WTC11 (cell line): Measurements from ENCODE around the gene CHST1.

Experiments
- CREB1 ChIP-seq: sonication (generic); formaldehyde crosslinking; IDR thresholded peaks from 2 replicates; pipeline ENCODE4 v1.8.0; 2023; ENCODE audit warnings: mild to moderate bottlenecking, missing genetic modification reagents
- NR3C1 ChIP-seq: sonication (generic); formaldehyde crosslinking; conservative IDR thresholded peaks from 2 replicates; pipeline ENCODE4 v1.8.1; 2023; ENCODE audit warnings: low read depth, mild to moderate bottlenecking, missing genetic modification reagents
- SMAD4 ChIP-seq: sonication (generic); formaldehyde crosslinking; IDR thresholded peaks from 2 replicates; pipeline ENCODE4 v1.8.0; 2022; ENCODE audit warnings: mild to moderate bottlenecking, missing genetic modification reagents
- TCF7 ChIP-seq: sonication (generic); formaldehyde crosslinking; IDR thresholded peaks from 2 replicates; pipeline ENCODE4 v1.8.0; 2022; ENCODE audit warnings: mild to moderate bottlenecking, low read depth, missing genetic modification reagents, moderate library complexity
- TP53 ChIP-seq: sonication (generic); formaldehyde crosslinking; IDR thresholded peaks from 2 replicates; pipeline ENCODE4 v1.8.1; 2023; ENCODE audit warnings: mild to moderate bottlenecking, missing genetic modification reagents
- ZNF219 ChIP-seq: sonication (generic); formaldehyde crosslinking; IDR thresholded peaks from 2 replicates; pipeline ENCODE4 v1.8.0; 2023; ENCODE audit warnings: missing genetic modification reagents, mild to moderate bottlenecking, borderline replicate concordance
- ZNF263 ChIP-seq: sonication (generic); formaldehyde crosslinking; IDR thresholded peaks from 2 replicates; pipeline ENCODE4 v1.8.1; 2022; ENCODE audit warnings: low read depth, mild to moderate bottlenecking, moderate library complexity, missing genetic modification reagents
- TF ChIP-seq, protein P1 (sequence below): sonication (generic); formaldehyde crosslinking; IDR thresholded peaks from 2 replicates; pipeline ENCODE4 v1.8.1; 2023; ENCODE audit warnings: mild to moderate bottlenecking, missing genetic modification reagents
- TF ChIP-seq, protein P2 (sequence below): sonication (generic); formaldehyde crosslinking; conservative IDR thresholded peaks from 2 replicates; pipeline ENCODE4 v1.8.1; 2023; ENCODE audit warnings: mild to moderate bottlenecking, low read depth, missing genetic modification reagents, moderate library complexity
- TF ChIP-seq, protein P3 (sequence below): sonication (generic); formaldehyde crosslinking; conservative IDR thresholded peaks from 2 replicates; pipeline ENCODE4 v1.8.1; 2022; ENCODE audit warnings: mild to moderate bottlenecking, missing genetic modification reagents
- TF ChIP-seq, protein P4 (sequence below): sonication (generic); formaldehyde crosslinking; IDR thresholded peaks from 2 replicates; pipeline ENCODE4 v1.8.0; 2023; ENCODE audit warnings: missing genetic modification reagents, mild to moderate bottlenecking, borderline replicate concordance
- TF ChIP-seq, protein P5 (sequence below): fragments of 200-600 bp; IDR thresholded peaks from 2 replicates; pipeline ENCODE4 v1.8.0; 2022; ENCODE audit warnings: antibody characterized with exemption

DNA sequence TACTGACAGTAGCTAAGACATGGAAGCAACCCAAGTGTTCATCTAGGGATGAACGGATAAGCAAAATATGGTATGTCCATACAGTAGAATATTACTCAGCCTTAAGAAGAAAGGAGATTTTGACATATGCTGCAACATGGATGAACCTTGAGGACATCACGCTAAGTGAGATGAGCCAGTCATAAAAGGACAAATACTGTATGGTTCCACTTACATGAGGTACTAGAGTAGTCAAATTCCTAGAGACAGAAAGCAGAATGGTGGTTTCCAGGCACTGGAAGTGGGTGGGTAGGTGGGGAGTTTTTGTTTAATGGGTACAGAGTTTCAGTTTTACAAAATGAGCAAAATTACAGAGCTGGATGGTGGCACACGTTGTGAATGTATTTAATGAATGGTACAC lies 18.1 kb downstream of the CHST1 start:
- TF ChIP-seq NR3C1 (CRISPR knock-in tag) (no peak), SMAD4 (CRISPR knock-in tag) (no peak), ZNF263 (CRISPR knock-in tag) (no peak), CREB1 (CRISPR knock-in tag) (no peak), ZNF219 (CRISPR knock-in tag) (no peak), TP53 (CRISPR knock-in tag) (no peak), TCF7 (CRISPR knock-in tag) (no peak)
- TF ChIP-seq, protein P1, sequence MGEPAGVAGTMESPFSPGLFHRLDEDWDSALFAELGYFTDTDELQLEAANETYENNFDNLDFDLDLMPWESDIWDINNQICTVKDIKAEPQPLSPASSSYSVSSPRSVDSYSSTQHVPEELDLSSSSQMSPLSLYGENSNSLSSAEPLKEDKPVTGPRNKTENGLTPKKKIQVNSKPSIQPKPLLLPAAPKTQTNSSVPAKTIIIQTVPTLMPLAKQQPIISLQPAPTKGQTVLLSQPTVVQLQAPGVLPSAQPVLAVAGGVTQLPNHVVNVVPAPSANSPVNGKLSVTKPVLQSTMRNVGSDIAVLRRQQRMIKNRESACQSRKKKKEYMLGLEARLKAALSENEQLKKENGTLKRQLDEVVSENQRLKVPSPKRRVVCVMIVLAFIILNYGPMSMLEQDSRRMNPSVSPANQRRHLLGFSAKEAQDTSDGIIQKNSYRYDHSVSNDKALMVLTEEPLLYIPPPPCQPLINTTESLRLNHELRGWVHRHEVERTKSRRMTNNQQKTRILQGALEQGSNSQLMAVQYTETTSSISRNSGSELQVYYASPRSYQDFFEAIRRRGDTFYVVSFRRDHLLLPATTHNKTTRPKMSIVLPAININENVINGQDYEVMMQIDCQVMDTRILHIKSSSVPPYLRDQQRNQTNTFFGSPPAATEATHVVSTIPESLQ (CRISPR knock-in tag), result no peak
- TF ChIP-seq, protein P2, sequence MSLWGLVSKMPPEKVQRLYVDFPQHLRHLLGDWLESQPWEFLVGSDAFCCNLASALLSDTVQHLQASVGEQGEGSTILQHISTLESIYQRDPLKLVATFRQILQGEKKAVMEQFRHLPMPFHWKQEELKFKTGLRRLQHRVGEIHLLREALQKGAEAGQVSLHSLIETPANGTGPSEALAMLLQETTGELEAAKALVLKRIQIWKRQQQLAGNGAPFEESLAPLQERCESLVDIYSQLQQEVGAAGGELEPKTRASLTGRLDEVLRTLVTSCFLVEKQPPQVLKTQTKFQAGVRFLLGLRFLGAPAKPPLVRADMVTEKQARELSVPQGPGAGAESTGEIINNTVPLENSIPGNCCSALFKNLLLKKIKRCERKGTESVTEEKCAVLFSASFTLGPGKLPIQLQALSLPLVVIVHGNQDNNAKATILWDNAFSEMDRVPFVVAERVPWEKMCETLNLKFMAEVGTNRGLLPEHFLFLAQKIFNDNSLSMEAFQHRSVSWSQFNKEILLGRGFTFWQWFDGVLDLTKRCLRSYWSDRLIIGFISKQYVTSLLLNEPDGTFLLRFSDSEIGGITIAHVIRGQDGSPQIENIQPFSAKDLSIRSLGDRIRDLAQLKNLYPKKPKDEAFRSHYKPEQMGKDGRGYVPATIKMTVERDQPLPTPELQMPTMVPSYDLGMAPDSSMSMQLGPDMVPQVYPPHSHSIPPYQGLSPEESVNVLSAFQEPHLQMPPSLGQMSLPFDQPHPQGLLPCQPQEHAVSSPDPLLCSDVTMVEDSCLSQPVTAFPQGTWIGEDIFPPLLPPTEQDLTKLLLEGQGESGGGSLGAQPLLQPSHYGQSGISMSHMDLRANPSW (CRISPR knock-in tag), result no peak
- TF ChIP-seq, protein P3, sequence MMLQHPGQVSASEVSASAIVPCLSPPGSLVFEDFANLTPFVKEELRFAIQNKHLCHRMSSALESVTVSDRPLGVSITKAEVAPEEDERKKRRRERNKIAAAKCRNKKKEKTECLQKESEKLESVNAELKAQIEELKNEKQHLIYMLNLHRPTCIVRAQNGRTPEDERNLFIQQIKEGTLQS (CRISPR knock-in tag), result no peak
- TF ChIP-seq, protein P4, sequence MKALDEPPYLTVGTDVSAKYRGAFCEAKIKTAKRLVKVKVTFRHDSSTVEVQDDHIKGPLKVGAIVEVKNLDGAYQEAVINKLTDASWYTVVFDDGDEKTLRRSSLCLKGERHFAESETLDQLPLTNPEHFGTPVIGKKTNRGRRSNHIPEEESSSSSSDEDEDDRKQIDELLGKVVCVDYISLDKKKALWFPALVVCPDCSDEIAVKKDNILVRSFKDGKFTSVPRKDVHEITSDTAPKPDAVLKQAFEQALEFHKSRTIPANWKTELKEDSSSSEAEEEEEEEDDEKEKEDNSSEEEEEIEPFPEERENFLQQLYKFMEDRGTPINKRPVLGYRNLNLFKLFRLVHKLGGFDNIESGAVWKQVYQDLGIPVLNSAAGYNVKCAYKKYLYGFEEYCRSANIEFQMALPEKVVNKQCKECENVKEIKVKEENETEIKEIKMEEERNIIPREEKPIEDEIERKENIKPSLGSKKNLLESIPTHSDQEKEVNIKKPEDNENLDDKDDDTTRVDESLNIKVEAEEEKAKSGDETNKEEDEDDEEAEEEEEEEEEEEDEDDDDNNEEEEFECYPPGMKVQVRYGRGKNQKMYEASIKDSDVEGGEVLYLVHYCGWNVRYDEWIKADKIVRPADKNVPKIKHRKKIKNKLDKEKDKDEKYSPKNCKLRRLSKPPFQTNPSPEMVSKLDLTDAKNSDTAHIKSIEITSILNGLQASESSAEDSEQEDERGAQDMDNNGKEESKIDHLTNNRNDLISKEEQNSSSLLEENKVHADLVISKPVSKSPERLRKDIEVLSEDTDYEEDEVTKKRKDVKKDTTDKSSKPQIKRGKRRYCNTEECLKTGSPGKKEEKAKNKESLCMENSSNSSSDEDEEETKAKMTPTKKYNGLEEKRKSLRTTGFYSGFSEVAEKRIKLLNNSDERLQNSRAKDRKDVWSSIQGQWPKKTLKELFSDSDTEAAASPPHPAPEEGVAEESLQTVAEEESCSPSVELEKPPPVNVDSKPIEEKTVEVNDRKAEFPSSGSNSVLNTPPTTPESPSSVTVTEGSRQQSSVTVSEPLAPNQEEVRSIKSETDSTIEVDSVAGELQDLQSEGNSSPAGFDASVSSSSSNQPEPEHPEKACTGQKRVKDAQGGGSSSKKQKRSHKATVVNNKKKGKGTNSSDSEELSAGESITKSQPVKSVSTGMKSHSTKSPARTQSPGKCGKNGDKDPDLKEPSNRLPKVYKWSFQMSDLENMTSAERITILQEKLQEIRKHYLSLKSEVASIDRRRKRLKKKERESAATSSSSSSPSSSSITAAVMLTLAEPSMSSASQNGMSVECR (CRISPR knock-in tag), result no peak
- TF ChIP-seq, protein P5, sequence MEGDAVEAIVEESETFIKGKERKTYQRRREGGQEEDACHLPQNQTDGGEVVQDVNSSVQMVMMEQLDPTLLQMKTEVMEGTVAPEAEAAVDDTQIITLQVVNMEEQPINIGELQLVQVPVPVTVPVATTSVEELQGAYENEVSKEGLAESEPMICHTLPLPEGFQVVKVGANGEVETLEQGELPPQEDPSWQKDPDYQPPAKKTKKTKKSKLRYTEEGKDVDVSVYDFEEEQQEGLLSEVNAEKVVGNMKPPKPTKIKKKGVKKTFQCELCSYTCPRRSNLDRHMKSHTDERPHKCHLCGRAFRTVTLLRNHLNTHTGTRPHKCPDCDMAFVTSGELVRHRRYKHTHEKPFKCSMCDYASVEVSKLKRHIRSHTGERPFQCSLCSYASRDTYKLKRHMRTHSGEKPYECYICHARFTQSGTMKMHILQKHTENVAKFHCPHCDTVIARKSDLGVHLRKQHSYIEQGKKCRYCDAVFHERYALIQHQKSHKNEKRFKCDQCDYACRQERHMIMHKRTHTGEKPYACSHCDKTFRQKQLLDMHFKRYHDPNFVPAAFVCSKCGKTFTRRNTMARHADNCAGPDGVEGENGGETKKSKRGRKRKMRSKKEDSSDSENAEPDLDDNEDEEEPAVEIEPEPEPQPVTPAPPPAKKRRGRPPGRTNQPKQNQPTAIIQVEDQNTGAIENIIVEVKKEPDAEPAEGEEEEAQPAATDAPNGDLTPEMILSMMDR, result no peak
